Karpas-422 (cell line): Measurements from ENCODE around the gene SMC1B. TPM values are rescaled to one million over a fixed set of nuclear protein-coding genes. Genes with fewer than 3 reads are reported as not detected.
"Not testable (repeated sequence)": the region's sequence is repeated elsewhere in the genome, so short reads cannot be mapped to it uniquely, and the experiment has no call there.

Experiments used
- DNase-seq: peaks from one replicate; pipeline ENCODE4 v3.0.0-alpha.2; 2015
- H2AFZ ChIP-seq: fragments of 200-600 bp; sonication (generic); 2 replicates; pipeline ENCODE4 v1.6.1; 2014; ENCODE audit warnings: antibody characterized with exemption, low read length, mixed read lengths
- H3K27ac ChIP-seq: fragments of 200-600 bp; sonication (generic); 2 replicates; pipeline ENCODE4 v1.5.1; 2014; ENCODE audit warnings: mild to moderate bottlenecking, low read length, moderate library complexity
- H3K27me3 ChIP-seq: fragments of 200-600 bp; sonication (generic); 2 replicates; pipeline ENCODE4 v1.6.1; 2014; ENCODE audit warnings: low read length, mixed read lengths
- H3K36me3 ChIP-seq: fragments of 200-600 bp; sonication (generic); 2 replicates; pipeline ENCODE4 v1.6.1; 2014; ENCODE audit warnings: low read length, mixed read lengths; ENCODE audit not compliant: insufficient read depth
- H3K4me1 ChIP-seq: fragments of 200-600 bp; sonication (generic); 2 replicates; pipeline ENCODE4 v1.6.1; 2014; ENCODE audit warnings: mild to moderate bottlenecking, low read length, mixed read lengths
- H3K4me2 ChIP-seq: fragments of 200-600 bp; sonication (generic); 2 replicates; pipeline ENCODE4 v1.6.1; 2014; ENCODE audit warnings: low read length, low read depth, mild to moderate bottlenecking; ENCODE audit not compliant: poor library complexity, severe bottlenecking
- H3K4me3 ChIP-seq: fragments of 200-600 bp; sonication (generic); 2 replicates; pipeline ENCODE4 v1.5.1; 2014; ENCODE audit warnings: mild to moderate bottlenecking, antibody characterized with exemption, low read length, mixed read lengths
- H3K79me2 ChIP-seq: fragments of 200-600 bp; sonication (generic); 2 replicates; pipeline ENCODE4 v1.6.1; 2014; ENCODE audit warnings: mild to moderate bottlenecking, low read length, mixed read lengths
- H3K9ac ChIP-seq: fragments of 200-600 bp; sonication (generic); 2 replicates; pipeline ENCODE4 v1.6.0; 2014; ENCODE audit warnings: low read length
- H3K9me2 ChIP-seq: fragments of 200-600 bp; sonication (generic), shearing (Covaris generic); replicated peaks from 2 replicates; pipeline ENCODE4 v1.6.0; 2014; ENCODE audit warnings: mild to moderate bottlenecking, low read length, moderate library complexity; ENCODE audit not compliant: insufficient read depth
- H3K9me3 ChIP-seq: fragments of 300-700, 200-600 bp; sonication (generic); 2 replicates; pipeline ENCODE4 v1.6.1; 2014; ENCODE audit warnings: low read length, mixed read lengths
- H4K20me1 ChIP-seq: fragments of 200-600 bp; sonication (generic); 2 replicates; pipeline ENCODE4 v1.6.1; 2014; ENCODE audit warnings: mild to moderate bottlenecking, antibody characterized with exemption, low read length, low read depth; ENCODE audit not compliant: insufficient read depth
- total RNA-seq: library from RNA; depleted of rRNA; stranded (reverse); fragments of >200 nt; shearing (Covaris generic); gene quantifications from 2 replicates; pipeline ENCODE4 v1.2.3, GENCODE V29; 2014; ENCODE audit warnings: low replicate concordance; rRNA removed

The SMC1B gene
- total RNA-seq, 1 experiment from 2014 or later = not detected

DNA sequence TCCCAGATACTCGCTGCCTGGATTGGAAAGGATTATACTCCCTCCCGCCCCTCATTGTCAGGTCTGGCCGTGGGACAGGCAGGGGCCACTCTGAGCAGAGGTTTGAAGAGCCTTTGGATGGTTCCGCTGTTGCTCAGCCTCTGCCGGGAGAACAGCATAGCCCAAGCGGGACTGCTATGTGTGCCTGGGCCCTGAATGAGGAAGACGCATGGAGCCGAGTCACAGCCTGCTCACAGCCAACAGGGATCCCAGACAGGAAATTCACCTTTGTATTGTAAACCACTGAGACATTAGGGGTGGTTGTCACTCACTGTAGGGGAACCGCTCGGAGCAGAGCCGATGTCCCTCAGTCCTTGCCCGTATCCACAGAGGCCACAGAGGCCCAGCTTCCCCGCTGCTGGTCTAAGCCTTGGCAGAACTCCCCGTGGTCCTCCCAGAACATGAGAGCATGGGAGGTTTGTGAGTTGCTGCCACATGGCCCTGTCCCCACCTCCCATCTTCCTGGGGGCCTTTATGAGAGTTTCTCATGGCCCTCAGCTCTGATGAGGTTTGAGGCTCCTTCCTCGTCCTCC, 114.4 kb downstream of the SMC1B start:
- no peaks in the 10 kb centered on the region for H3K9me2 ChIP-seq

DNA sequence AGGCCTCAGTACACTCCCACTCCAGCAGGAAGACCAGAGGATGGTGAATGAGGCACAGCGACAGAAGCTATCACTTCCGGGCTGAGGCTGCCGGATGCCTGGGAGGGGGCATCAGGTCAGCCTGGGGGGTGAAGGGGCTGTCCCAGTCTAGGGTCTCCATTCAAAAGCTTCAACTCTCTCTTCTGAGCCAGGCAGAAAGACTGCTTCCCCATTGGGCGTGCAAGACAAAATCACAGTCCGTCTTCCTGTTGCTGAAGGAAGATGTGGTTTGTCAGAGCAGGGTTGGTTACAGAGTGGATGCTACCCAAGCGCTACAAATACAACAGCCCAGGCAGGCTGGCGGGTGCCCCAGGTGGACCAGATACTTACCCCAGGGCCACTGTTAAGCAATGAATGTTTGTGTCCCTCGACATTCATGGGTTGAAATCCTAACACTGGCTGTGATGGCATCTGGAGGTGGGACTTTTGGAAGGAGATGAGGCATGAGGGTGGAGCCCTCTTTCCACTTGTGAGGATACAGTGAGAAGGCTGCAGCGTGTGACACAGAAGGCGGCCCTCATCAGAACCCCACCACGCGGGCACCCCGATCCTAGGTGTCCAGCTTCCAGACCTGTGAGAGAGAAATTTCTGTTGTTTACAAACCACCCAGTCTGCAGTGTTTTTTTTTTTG, 116.6 kb downstream of the SMC1B start:
- H3K4me2 ChIP-seq = no peak overlapping the region
- no peaks in the 10 kb centered on the region for H3K9me3 ChIP-seq
- H3K4me1 ChIP-seq = no peaks in the 10 kb centered on the region
- no peak overlapping the region for H2AFZ ChIP-seq
- no peak overlapping the region for H3K27ac ChIP-seq
- no peaks in the 10 kb centered on the region for H3K27me3 ChIP-seq
- no peak overlapping the region for H3K9ac ChIP-seq
- no peak overlapping the region for H3K4me3 ChIP-seq
- no peaks in the 10 kb centered on the region for H3K36me3 ChIP-seq
- no peak for DNase-seq
- no peaks in the 10 kb centered on the region for H3K9me2 ChIP-seq
- H3K79me2 ChIP-seq = no peaks in the 10 kb centered on the region
- H4K20me1 ChIP-seq = no peaks in the 10 kb centered on the region

More for the DNA sequence above, 114.4 kb downstream of the SMC1B start:
- Histone ChIP-seq H3K9ac (no peak overlapping the region), H3K79me2 (no peaks in the 10 kb centered on the region), H4K20me1 (no peaks in the 10 kb centered on the region), H3K4me2 (no peak overlapping the region), H3K9me3 (no peaks in the 10 kb centered on the region), H2AFZ (no peak overlapping the region), H3K27me3 (no peaks in the 10 kb centered on the region), H3K4me1 (no peaks in the 10 kb centered on the region), H3K36me3 (no peaks in the 10 kb centered on the region), H3K27ac (no peak overlapping the region), H3K4me3 (no peak overlapping the region)
- DNase-seq = no peak

DNA sequence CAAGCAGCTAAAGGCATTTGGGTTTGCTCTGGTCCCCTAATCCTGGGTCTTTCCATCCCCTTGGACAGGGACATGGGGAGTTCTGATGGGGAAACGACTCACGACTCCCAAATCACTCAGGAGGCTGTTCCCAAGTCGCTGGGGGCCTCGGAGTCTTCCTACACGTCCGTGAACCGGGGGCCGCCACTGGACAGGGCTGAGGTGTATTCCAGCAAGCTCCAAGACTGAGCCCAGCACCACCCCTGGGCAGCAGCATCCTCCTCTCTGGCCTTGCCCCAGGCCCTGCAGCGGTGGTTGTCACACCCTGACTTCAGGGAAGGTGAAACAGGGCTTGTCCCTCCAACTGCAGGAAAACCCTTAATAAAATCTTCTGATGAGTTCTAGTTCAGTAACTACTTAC, 117.9 kb downstream of the SMC1B start:
- H3K27me3 ChIP-seq = no peaks in the 10 kb centered on the region
- H3K4me2 ChIP-seq = no peak overlapping the region
- no peaks in the 10 kb centered on the region for H3K9me2 ChIP-seq
- no peaks in the 10 kb centered on the region for H3K4me1 ChIP-seq
- H3K9ac ChIP-seq = no peak overlapping the region
- no peaks in the 10 kb centered on the region for H4K20me1 ChIP-seq
- H3K4me3 ChIP-seq = no peak overlapping the region
- no peak for DNase-seq
- H3K79me2 ChIP-seq = no peaks in the 10 kb centered on the region
- H3K9me3 ChIP-seq = no peaks in the 10 kb centered on the region
- no peak overlapping the region for H3K27ac ChIP-seq
- no peaks in the 10 kb centered on the region for H3K36me3 ChIP-seq
- H2AFZ ChIP-seq = no peak overlapping the region

DNA sequence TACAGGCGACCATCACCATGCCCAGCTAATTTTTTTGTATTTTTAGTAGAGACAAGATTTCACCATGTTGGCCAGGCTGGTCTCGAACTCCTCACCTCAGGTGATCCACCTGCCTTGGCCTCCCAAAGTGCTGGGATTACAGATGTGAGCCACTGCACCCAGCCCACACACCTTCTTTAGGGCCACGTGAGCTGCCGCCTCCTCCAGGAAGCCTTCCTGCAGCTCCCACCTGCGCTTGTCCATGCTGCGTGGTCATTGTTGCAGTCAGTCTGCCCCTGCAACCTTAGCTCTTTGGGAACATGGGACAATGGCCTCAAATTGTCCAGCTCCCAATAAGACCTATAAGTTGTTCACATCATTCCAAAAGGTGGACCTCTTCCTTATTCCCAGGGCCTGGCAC, 118.4 kb downstream of the SMC1B start:
- not testable (repeated sequence) for H3K4me2 ChIP-seq, H3K4me1 ChIP-seq, H3K9me3 ChIP-seq, H3K27me3 ChIP-seq, H3K4me3 ChIP-seq, H2AFZ ChIP-seq, H3K36me3 ChIP-seq, DNase-seq, H3K27ac ChIP-seq, H3K9me2 ChIP-seq, H4K20me1 ChIP-seq, H3K9ac ChIP-seq, H3K79me2 ChIP-seq

Other genes with a start within 250 kb of the SMC1B start
- 49.8 and 50.7 TPM in 2 replicates for gene NUP50, start 249.7 kb downstream of the SMC1B start, total RNA-seq
- 19.3 and 33.5 TPM in 2 replicates for gene KIAA0930, start 172.7 kb downstream of the SMC1B start, total RNA-seq
- gene UPK3A, start 128.7 kb downstream of the SMC1B start, total RNA-seq = not detected in 2 replicates
- gene FAM118A, start 103.7 kb downstream of the SMC1B start, total RNA-seq = 72.2 and 83.3 TPM in 2 replicates
- gene RIBC2, start 94 bp upstream of the SMC1B start, total RNA-seq = not detected in 2 replicates
- gene FBLN1, start 89.3 kb upstream of the SMC1B start, total RNA-seq = not detected in 2 replicates